NOMO-1 treated with dmso at 0.1 percent for 144 hours (cell line): ENCODE data around the gene ARHGDIG.
"Not testable (repeated sequence)": the region's sequence is repeated elsewhere in the genome, so short reads cannot be mapped to it uniquely, and the experiment has no call there.

Experiments used
- DNase-seq: peaks from one replicate; lab custom pipeline; 2025; ENCODE audit not compliant: unreplicated experiment; lab: John Stamatoyannopoulos, UW

ARHGDIG gene

DNA sequence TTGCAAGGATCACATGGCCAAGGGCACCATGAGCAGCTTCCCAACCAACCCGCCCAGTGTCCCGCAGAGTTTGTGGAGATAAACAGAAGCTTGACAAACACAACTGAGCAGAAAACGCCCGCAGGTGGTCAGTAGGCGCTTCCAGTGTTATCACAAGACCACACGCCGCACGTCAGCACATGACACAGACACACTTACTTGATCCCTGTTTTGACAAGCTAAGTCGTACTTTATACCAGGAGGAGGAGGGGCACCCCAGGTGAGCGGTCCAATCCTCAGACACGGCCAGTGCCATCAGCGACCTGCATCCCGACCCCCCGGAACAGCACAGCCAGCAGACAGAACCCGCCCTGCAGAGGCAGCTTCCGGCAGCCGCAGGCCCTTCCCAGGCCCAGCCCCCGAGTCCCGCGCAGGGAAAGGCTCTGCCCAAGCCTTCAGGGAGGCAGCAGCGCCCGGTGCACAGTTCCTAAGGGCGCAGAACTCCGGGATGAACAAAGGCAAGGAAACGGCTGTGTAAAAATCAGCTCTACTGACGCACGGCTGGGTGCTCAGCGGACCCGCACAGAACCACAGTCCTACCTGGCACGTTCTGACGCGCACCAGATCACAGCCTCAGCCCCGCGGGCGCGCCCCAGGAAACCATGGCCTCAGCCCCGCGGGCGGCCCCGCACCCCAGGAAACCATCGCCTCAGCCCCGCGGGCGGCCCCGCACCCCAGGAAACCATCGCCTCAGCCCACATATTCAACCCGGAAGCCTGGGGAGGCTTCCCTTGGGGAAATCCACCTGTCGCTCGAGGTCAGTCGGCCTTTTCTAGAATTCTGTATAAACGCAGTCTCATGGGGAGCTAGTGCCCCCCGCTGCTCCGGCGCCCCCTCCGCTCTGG is 44.3 kb downstream of the ARHGDIG start:
- DNase-seq, result no peak

DNA sequence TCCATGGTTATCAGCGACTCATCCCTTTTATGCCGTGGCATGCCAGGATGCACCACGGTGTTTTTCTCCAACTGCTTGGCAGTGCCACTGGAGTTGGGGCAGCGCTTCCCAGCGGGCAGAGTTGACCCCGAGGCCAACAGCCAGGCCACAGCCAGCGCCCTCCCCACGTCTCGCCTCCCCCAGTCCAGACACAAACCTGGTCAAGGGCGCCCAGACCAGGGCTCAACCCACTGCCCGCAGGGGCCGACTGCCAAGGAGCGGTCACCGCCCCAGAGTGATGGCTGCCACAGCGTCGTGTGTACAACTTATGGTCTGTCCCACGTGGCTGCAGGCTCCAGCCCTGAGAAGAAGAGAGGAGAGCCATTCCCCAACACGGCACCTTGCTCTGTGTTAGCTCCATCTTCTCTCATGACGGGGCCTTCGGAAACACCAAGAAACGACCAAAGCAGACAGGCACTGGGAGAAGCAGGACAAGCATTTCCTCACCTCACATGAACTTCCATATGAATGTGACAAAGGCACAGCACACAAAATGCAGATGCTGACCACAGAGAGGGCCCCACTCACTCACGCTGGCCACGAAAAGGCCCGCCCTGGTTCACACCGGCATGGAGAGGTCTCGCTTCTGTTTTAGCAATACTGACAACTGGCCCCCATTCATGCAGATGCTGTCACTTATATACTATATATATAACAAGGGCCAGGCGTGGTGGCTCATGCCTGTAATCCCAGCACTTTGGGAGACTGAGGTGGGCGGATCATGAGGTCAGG is 45.2 kb downstream of the ARHGDIG start:
- no peak for DNase-seq

DNA sequence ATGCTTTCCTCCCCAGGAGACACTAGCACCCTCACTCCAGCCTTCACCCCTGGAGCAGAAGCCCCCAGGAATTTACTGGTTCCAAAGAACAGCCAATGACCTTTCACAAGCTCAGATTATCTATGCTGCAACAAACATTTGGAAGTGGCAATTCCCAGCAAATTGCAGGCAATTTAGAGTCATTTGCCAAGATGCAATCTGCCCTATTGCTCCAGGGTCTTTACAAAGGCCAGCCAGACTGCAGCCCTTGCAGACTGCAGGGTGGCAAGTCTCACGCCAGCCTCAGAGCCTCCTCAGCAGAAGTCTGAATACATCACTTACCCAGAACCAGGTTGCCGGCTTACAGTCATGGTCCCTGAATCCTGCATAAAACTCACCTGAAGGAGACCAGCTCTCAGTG is 50.4 kb downstream of the ARHGDIG start:
- DNase-seq, result no peak

DNA sequence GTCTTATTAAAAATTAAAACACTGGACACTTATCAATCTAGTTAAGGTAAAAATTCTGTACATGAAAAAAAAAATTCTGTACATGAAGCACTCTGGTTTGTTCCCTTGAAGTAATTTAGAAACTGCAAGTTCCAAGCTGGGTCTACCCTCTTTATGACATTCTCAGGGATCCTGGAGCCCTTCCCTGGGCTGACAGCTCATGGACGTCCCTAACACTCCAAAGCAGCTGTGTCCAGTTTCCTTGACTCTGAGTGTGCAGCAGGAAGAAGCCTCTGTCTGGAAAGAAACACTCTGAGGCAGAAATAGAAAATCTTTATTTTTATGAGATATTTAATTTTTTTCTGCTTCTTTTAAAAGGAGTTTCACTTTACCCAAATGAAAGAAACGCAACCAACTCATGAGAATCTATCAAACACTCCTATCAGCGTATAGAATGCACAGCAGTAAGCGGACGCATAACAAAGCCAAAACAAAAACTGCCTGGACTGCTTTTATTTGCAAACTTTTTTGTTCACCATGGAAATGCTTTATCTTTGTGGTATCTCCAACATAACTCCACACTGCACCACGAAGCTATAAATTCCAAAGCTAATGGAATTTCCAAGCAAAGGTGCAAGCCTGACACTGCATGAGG is 50.9 kb downstream of the ARHGDIG start:
- DNase-seq, result not testable (repeated sequence)
